GM23338 (cell line): ENCODE results near the gene GAS6. TPM values are rescaled to one million over a fixed set of nuclear protein-coding genes. Genes with fewer than 3 reads are reported as not detected.

Experiments used
- ATAC-seq: fragments of 200-7000 bp; cut with Tn5 transposase; 3 replicates; pipeline ENCODE4 v1.9.1; 2020
- DNase-seq: peaks from one replicate; pipeline ENCODE4 v3.0.0-alpha.2; 2015; ENCODE audit warnings: low spot score
- H2AFZ ChIP-seq: fragments of 200-600 bp; sonication (generic); 2 replicates; pipeline ENCODE4 v1.8.0; 2016; ENCODE audit warnings: antibody characterized with exemption, mild to moderate bottlenecking, moderate library complexity
- H3F3A ChIP-seq: fragments of 200-600 bp; sonication (generic); replicated peaks from 2 replicates; pipeline ENCODE4 v1.8.0; 2017; ENCODE audit warnings: antibody characterized with exemption, mixed run types, low read depth
- H3K27ac ChIP-seq: fragments of 200-600 bp; sonication (generic); 2 replicates; pipeline ENCODE4 v1.6.1; 2016; ENCODE audit warnings: low read depth
- H3K27me3 ChIP-seq: fragments of 200-600 bp; sonication (generic); 2 replicates; pipeline ENCODE4 v1.8.0; 2016; ENCODE audit warnings: mild to moderate bottlenecking, mixed run types, moderate library complexity; ENCODE audit not compliant: insufficient read depth
- H3K36me3 ChIP-seq: fragments of 200-600 bp; sonication (generic); 2 replicates; pipeline ENCODE4 v1.8.0; 2016; ENCODE audit warnings: mild to moderate bottlenecking; ENCODE audit not compliant: insufficient read depth
- H3K4me1 ChIP-seq: fragments of 200-600 bp; sonication (generic); 2 replicates; pipeline ENCODE4 v1.8.0; 2016; ENCODE audit warnings: mild to moderate bottlenecking, moderate library complexity; ENCODE audit not compliant: insufficient read depth
- H3K4me2 ChIP-seq: fragments of 200-600 bp; sonication (generic); 2 replicates; pipeline ENCODE4 v1.7.1; 2017; ENCODE audit warnings: mixed run types
- H3K4me3 ChIP-seq: fragments of 200-600 bp; sonication (generic); 2 replicates; pipeline ENCODE4 v1.6.1; 2016; ENCODE audit warnings: mixed run types
- H3K79me2 ChIP-seq: fragments of 200-600 bp; sonication (generic); replicated peaks from 2 replicates; pipeline ENCODE4 v1.8.0; 2017; ENCODE audit warnings: mild to moderate bottlenecking; ENCODE audit not compliant: insufficient read depth
- H3K9me2 ChIP-seq: fragments of 200-600 bp; sonication (generic); 2 replicates; pipeline ENCODE4 v1.8.0; 2017; ENCODE audit not compliant: insufficient read depth
- H4K20me1 ChIP-seq: fragments of 200-600 bp; sonication (generic); replicated peaks from 2 replicates; pipeline ENCODE4 v1.8.0; 2017; ENCODE audit warnings: mild to moderate bottlenecking; ENCODE audit not compliant: insufficient read depth
- H3K27ac Mint-ChIP-seq: 2 replicates; pipeline ENCODE4 v1.8.0; 2020; ENCODE audit warnings: inconsistent platforms, mild to moderate bottlenecking, moderate library complexity, mixed read lengths
- H3K27me3 Mint-ChIP-seq: 3 replicates; pipeline ENCODE4 v1.8.0; 2022; ENCODE audit warnings: low read depth, mild to moderate bottlenecking, moderate library complexity, mixed read lengths, inconsistent platforms; ENCODE audit not compliant: insufficient read depth, poor library complexity
- H3K36me3 Mint-ChIP-seq: 3 replicates; pipeline ENCODE4 v1.8.0; 2021; ENCODE audit warnings: low read depth, mild to moderate bottlenecking, inconsistent platforms, moderate library complexity, mixed read lengths
- H3K4me1 Mint-ChIP-seq: 3 replicates; pipeline ENCODE4 v1.8.0; 2020; ENCODE audit warnings: mild to moderate bottlenecking, inconsistent platforms, mixed read lengths
- H3K4me3 Mint-ChIP-seq: 3 replicates; pipeline ENCODE4 v1.8.0; 2021; ENCODE audit warnings: moderate library complexity, mild to moderate bottlenecking, inconsistent platforms, mixed read lengths
- H3K9me3 Mint-ChIP-seq: 3 replicates; pipeline ENCODE4 v1.8.0; 2020; ENCODE audit warnings: moderate library complexity, mild to moderate bottlenecking, inconsistent platforms, mixed read lengths
- CREB1 ChIP-seq: fragments of 250-450 bp; sonication (Bioruptor Pico); IDR thresholded peaks from 2 replicates; pipeline ENCODE4 v1.5.0; 2020; ENCODE audit warnings: low read depth, mild to moderate bottlenecking, moderate library complexity
- CTCF ChIP-seq, 2 experiments: fragments of 200-600 bp in 1 of 2; sonication (generic) in 1 of 2; conservative IDR thresholded peaks; 2 replicates each; pipeline versions ENCODE4 v1.5.1 to v1.6.1; 2016 to 2017; ENCODE audit warnings: antibody characterized with exemption in 2 of 2, low read depth in 2 of 2, mild to moderate bottlenecking in 2 of 2, moderate library complexity in 1 of 2
- ETS1 ChIP-seq: IDR thresholded peaks from 2 replicates; pipeline ENCODE4 v1.6.1; 2016; ENCODE audit warnings: antibody characterized with exemption
- EZH2 ChIP-seq: fragments of 200-600 bp; sonication (generic); IDR thresholded peaks from one replicate; pipeline ENCODE4 v1.8.0; 2017; ENCODE audit warnings: antibody characterized with exemption, mild to moderate bottlenecking, low read depth; ENCODE audit not compliant: unreplicated experiment
- JUNB ChIP-seq: IDR thresholded peaks from one replicate; pipeline ENCODE4 v1.6.1; 2016; ENCODE audit warnings: antibody characterized with exemption; ENCODE audit not compliant: unreplicated experiment
- NANOG ChIP-seq: IDR thresholded peaks from 2 replicates; pipeline ENCODE4 v1.6.1; 2016; ENCODE audit warnings: antibody characterized with exemption, borderline replicate concordance
- ZNF114 ChIP-seq: fragments of 250-450 bp; sonication (Bioruptor Pico); IDR thresholded peaks from 2 replicates; pipeline ENCODE4 v1.5.0; 2020; ENCODE audit warnings: mild to moderate bottlenecking, moderate library complexity
- ZNF331 ChIP-seq: fragments of 250-450 bp; sonication (Bioruptor Pico); IDR thresholded peaks from 2 replicates; pipeline ENCODE4 v1.5.0; 2020; ENCODE audit warnings: low read depth, mild to moderate bottlenecking, moderate library complexity
- polyA plus RNA-seq: library from polyadenylated mRNA; unstranded; fragments of >200 nt; fragmentation: Nextera tagmentation; extraction: Ambion mirVana; gene quantifications from 2 replicates; pipeline ENCODE4 v1.2.1, GENCODE V29; 2016
- total RNA-seq: library from RNA; depleted of rRNA; stranded (reverse); fragments of >200 nt; shearing (Covaris generic); gene quantifications from 2 replicates; pipeline ENCODE4 v1.2.3, GENCODE V29; 2014
- TF ChIP-seq, protein P1 (sequence below): fragments of 250-450 bp; sonication (Bioruptor Pico); IDR thresholded peaks from 2 replicates; pipeline ENCODE4 v1.5.0; 2020; ENCODE audit warnings: mild to moderate bottlenecking, moderate library complexity

The GAS6 gene
- total and polyA plus RNA-seq, 2 experiments from 2014 or later = 7.9 to 21.2 TPM

- TF ChIP-seq JUNB = no peak
- no peak for TF ChIP-seq ZNF114 (CRISPR knock-in tag)
- no peak for TF ChIP-seq NANOG
These were observed 69.1 kb downstream of the GAS6 start (continued) for GRCh38 chr13:113794764-113795173.

- no peaks in the 10 kb centered on the region for H3K9me3 Mint-ChIP-seq
- ATAC-seq = no peak; the same call in 2 of the 3 replicates
- H4K20me1 ChIP-seq = no peaks in the 10 kb centered on the region
- DNase-seq = no peak
- no peak overlapping the region for H2AFZ ChIP-seq
- no peak overlapping the region for H3K4me3 ChIP-seq
- no peaks in the 10 kb centered on the region for H3K79me2 ChIP-seq
- no peaks in the 10 kb centered on the region for H3K4me1 Mint-ChIP-seq
- H3K27me3 Mint-ChIP-seq = peaks cover 4% of the 10 kb centered on the region
- no peaks in the 10 kb centered on the region for H3K27me3 ChIP-seq
- H3K4me2 ChIP-seq = no peak overlapping the region
- H3K27ac Mint-ChIP-seq = no peak overlapping the region
- TF ChIP-seq ZNF331 (CRISPR knock-in tag) (no peak), NANOG (no peak), EZH2 (no peak), CTCF (conservative IDR thresholded peaks at IDR 0.05; ENCODE audit: low read depth in 2 of 2) (no peak)
- H3K27ac ChIP-seq = no peak overlapping the region
- no peaks in the 10 kb centered on the region for H3K36me3 ChIP-seq
- no peaks in the 10 kb centered on the region for H3K36me3 Mint-ChIP-seq
- no peaks in the 10 kb centered on the region for H3F3A ChIP-seq
- no peaks in the 10 kb centered on the region for H3K9me2 ChIP-seq
- no peaks in the 10 kb centered on the region for H3K4me1 ChIP-seq
- H3K4me3 Mint-ChIP-seq = no peak overlapping the region
These were observed 69.8 kb downstream of the GAS6 start for GRCh38 chr13:113794086-113794485.

GRCh38 chr13:113793718-113794085 is 70.2 kb downstream of the GAS6 start:
- Mint-ChIP-seq H3K27ac (no peak overlapping the region), H3K4me3 (no peak overlapping the region), H3K27me3 (peaks cover 4% of the 10 kb centered on the region), H3K36me3 (no peaks in the 10 kb centered on the region), H3K4me1 (no peaks in the 10 kb centered on the region), H3K9me3 (no peaks in the 10 kb centered on the region)
- H3K4me3 ChIP-seq = no peak overlapping the region
- ATAC-seq (no peak), DNase-seq (no peak)
- H3K27ac ChIP-seq = no peak overlapping the region
- no peaks in the 10 kb centered on the region for H3K4me1 ChIP-seq
- H3K9me2 ChIP-seq = no peaks in the 10 kb centered on the region
- H3K27me3 ChIP-seq = no peaks in the 10 kb centered on the region
- no peaks in the 10 kb centered on the region for H3K79me2 ChIP-seq
- H3K36me3 ChIP-seq = no peaks in the 10 kb centered on the region
- no peak overlapping the region for H3K4me2 ChIP-seq
- H3F3A ChIP-seq = no peaks in the 10 kb centered on the region
- H2AFZ ChIP-seq = no peak overlapping the region
- H4K20me1 ChIP-seq = no peaks in the 10 kb centered on the region
- TF ChIP-seq CREB1 = no peak
- no peak for TF ChIP-seq ETS1
- no peak for TF ChIP-seq ZNF331 (CRISPR knock-in tag)
- no peak for TF ChIP-seq NANOG
- no peak for TF ChIP-seq CTCF (conservative IDR thresholded peaks at IDR 0.05; ENCODE audit: low read depth in 2 of 2)
- TF ChIP-seq, protein P1, sequence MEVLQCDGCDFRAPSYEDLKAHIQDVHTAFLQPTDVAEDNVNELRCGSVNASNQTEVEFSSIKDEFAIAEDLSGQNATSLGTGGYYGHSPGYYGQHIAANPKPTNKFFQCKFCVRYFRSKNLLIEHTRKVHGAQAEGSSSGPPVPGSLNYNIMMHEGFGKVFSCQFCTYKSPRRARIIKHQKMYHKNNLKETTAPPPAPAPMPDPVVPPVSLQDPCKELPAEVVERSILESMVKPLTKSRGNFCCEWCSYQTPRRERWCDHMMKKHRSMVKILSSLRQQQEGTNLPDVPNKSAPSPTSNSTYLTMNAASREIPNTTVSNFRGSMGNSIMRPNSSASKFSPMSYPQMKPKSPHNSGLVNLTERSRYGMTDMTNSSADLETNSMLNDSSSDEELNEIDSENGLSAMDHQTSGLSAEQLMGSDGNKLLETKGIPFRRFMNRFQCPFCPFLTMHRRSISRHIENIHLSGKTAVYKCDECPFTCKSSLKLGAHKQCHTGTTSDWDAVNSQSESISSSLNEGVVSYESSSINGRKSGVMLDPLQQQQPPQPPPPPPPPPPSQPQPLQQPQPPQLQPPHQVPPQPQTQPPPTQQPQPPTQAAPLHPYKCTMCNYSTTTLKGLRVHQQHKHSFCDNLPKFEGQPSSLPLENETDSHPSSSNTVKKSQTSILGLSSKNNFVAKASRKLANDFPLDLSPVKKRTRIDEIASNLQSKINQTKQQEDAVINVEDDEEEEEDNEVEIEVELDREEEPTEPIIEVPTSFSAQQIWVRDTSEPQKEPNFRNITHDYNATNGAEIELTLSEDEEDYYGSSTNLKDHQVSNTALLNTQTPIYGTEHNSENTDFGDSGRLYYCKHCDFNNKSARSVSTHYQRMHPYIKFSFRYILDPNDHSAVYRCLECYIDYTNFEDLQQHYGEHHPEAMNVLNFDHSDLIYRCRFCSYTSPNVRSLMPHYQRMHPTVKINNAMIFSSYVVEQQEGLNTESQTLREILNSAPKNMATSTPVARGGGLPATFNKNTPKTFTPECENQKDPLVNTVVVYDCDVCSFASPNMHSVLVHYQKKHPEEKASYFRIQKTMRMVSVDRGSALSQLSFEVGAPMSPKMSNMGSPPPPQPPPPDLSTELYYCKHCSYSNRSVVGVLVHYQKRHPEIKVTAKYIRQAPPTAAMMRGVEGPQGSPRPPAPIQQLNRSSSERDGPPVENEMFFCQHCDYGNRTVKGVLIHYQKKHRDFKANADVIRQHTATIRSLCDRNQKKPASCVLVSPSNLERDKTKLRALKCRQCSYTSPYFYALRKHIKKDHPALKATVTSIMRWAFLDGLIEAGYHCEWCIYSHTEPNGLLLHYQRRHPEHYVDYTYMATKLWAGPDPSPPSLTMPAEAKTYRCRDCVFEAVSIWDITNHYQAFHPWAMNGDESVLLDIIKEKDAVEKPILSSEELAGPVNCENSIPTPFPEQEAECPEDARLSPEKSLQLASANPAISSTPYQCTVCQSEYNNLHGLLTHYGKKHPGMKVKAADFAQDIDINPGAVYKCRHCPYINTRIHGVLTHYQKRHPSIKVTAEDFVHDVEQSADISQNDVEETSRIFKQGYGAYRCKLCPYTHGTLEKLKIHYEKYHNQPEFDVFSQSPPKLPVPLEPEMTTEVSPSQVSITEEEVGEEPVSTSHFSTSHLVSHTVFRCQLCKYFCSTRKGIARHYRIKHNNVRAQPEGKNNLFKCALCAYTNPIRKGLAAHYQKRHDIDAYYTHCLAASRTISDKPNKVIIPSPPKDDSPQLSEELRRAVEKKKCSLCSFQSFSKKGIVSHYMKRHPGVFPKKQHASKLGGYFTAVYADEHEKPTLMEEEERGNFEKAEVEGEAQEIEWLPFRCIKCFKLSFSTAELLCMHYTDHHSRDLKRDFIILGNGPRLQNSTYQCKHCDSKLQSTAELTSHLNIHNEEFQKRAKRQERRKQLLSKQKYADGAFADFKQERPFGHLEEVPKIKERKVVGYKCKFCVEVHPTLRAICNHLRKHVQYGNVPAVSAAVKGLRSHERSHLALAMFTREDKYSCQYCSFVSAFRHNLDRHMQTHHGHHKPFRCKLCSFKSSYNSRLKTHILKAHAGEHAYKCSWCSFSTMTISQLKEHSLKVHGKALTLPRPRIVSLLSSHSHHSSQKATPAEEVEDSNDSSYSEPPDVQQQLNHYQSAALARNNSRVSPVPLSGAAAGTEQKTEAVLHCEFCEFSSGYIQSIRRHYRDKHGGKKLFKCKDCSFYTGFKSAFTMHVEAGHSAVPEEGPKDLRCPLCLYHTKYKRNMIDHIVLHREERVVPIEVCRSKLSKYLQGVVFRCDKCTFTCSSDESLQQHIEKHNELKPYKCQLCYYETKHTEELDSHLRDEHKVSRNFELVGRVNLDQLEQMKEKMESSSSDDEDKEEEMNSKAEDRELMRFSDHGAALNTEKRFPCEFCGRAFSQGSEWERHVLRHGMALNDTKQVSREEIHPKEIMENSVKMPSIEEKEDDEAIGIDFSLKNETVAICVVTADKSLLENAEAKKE (CRISPR knock-in tag) = no peak
